HG03460 (cell line): Measurements from ENCODE around the gene SETD5.

Experiments used
- ATAC-seq: cut with Tn5 transposase; IDR thresholded peaks from one replicate; pipeline ENCODE4 v1.9.1; 2021; ENCODE audit not compliant: unreplicated experiment

SETD5 gene

GRCh38 chr3:9406856-9407626 is 9.6 kb downstream of the SETD5 start:
- no peak for ATAC-seq

- ATAC-seq: no peak
Observed at GRCh38 chr3:9408061-9408460, 10.6 kb downstream of the SETD5 start.

- ATAC-seq: no peak
Observed at GRCh38 chr3:9408546-9408945, 11.1 kb downstream of the SETD5 start.

- no peak for ATAC-seq
Observed at GRCh38 chr3:9409981-9410854, 12.8 kb downstream of the SETD5 start.

- ATAC-seq: no peak
Observed at GRCh38 chr3:9411302-9411701, 13.9 kb downstream of the SETD5 start.

GRCh38 chr3:9412293-9412692 is 14.9 kb downstream of the SETD5 start:
- no peak for ATAC-seq

GRCh38 chr3:9414826-9415225 is 17.4 kb downstream of the SETD5 start:
- ATAC-seq: no peak

- ATAC-seq: no peak
Observed at GRCh38 chr3:9415485-9416138, 18.2 kb downstream of the SETD5 start.

GRCh38 chr3:9416139-9416780 is 18.8 kb downstream of the SETD5 start:
- no peak for ATAC-seq

- no peak for ATAC-seq
Observed at GRCh38 chr3:9420850-9421549, 23.6 kb downstream of the SETD5 start.

GRCh38 chr3:9422712-9423424 is 25.5 kb downstream of the SETD5 start:
- no peak for ATAC-seq

- ATAC-seq: no peak
Observed at GRCh38 chr3:9428411-9428810, 31.0 kb downstream of the SETD5 start.

GRCh38 chr3:9430733-9431132 is 33.3 kb downstream of the SETD5 start:
- no peak for ATAC-seq

- no peak for ATAC-seq
Observed at GRCh38 chr3:9433627-9434521, 36.5 kb downstream of the SETD5 start.

- ATAC-seq: no peak
Observed at GRCh38 chr3:9435316-9435715, 37.9 kb downstream of the SETD5 start.

GRCh38 chr3:9439331-9439730 is 41.9 kb downstream of the SETD5 start:
- ATAC-seq: no peak

GRCh38 chr3:9441501-9442221 is 44.2 kb downstream of the SETD5 start:
- ATAC-seq: no peak

- ATAC-seq: no peak
Observed at GRCh38 chr3:9448071-9448470, 50.7 kb downstream of the SETD5 start.
